ENCODE measurements around the gene TSPAN1.

The TSPAN1 gene

GRCh38 chr1:46199233-46199749, 24.4 kb downstream of the TSPAN1 start:
- Histone ChIP-seq H3K9ac (ENCODE audit: low read length) (no peak overlapping the region), H3K36me3 (ENCODE audit: control insufficient read depth, insufficient read depth, low read length) (peaks cover 8% of the 10 kb centered on the region; the same call in 1 of the 2 replicates), H3K4me3 (ENCODE audit: low read depth, low read length) (peak overlapping the region; percentile 81; the same call in 1 of the 2 replicates), H3K27ac (ENCODE audit: low read depth, low read length) (no peak overlapping the region), H3K27me3 (ENCODE audit: control insufficient read depth, insufficient read depth, low read length) (no peaks in the 10 kb centered on the region), H3K4me1 (ENCODE audit: control insufficient read depth, insufficient read depth, low read length) (peaks cover 12% of the 10 kb centered on the region), H3K9me3 (ENCODE audit: control insufficient read depth, insufficient read depth, low read depth, low read length) (no peaks in the 10 kb centered on the region)

- H3K9me3 ChIP-seq (ENCODE audit: control insufficient read depth, insufficient read depth, low read depth, low read length): no peaks in the 10 kb centered on the region
- no peaks in the 10 kb centered on the region for H3K27me3 ChIP-seq (ENCODE audit: control insufficient read depth, insufficient read depth, low read length)
- H3K36me3 ChIP-seq (ENCODE audit: control insufficient read depth, insufficient read depth, low read length): no peaks in the 10 kb centered on the region
- H3K4me3 ChIP-seq (ENCODE audit: low read depth, low read length): peak overlapping the region; percentile 94
- H3K27ac ChIP-seq (ENCODE audit: low read depth, low read length): no peak overlapping the region
- H3K4me1 ChIP-seq (ENCODE audit: control insufficient read depth, insufficient read depth, low read length): peaks cover 17% of the 10 kb centered on the region
- peak overlapping the region; percentile 63 for H3K9ac ChIP-seq (ENCODE audit: low read length)
These were observed 29.0 kb downstream of the TSPAN1 start for GRCh38 chr1:46203738-46204405.

GRCh38 chr1:46204406-46204742, 29.5 kb downstream of the TSPAN1 start:
- Histone ChIP-seq H3K36me3 (ENCODE audit: control insufficient read depth, insufficient read depth, low read length) (no peaks in the 10 kb centered on the region), H3K4me1 (ENCODE audit: control insufficient read depth, insufficient read depth, low read length) (peaks cover 14% of the 10 kb centered on the region), H3K27me3 (ENCODE audit: control insufficient read depth, insufficient read depth, low read length) (no peaks in the 10 kb centered on the region), H3K9ac (ENCODE audit: low read length) (no peak overlapping the region), H3K4me3 (ENCODE audit: low read depth, low read length) (peak overlapping the region; percentile 94), H3K9me3 (ENCODE audit: control insufficient read depth, insufficient read depth, low read depth, low read length) (no peaks in the 10 kb centered on the region), H3K27ac (ENCODE audit: low read depth, low read length) (no peak overlapping the region)

GRCh38 chr1:46205141-46205540, 30.3 kb downstream of the TSPAN1 start:
- Histone ChIP-seq H3K27me3 (ENCODE audit: control insufficient read depth, insufficient read depth, low read length) (no peaks in the 10 kb centered on the region), H3K9ac (ENCODE audit: low read length) (no peak overlapping the region), H3K27ac (ENCODE audit: low read depth, low read length) (no peak overlapping the region)

GRCh38 chr1:46205791-46206190, 30.9 kb downstream of the TSPAN1 start:
- Histone ChIP-seq H3K4me3 (ENCODE audit: low read depth, low read length) (no peak overlapping the region), H3K9me3 (ENCODE audit: control insufficient read depth, insufficient read depth, low read depth, low read length) (no peaks in the 10 kb centered on the region), H3K9ac (ENCODE audit: low read length) (no peak overlapping the region), H3K27ac (ENCODE audit: low read depth, low read length) (no peak overlapping the region), H3K4me1 (ENCODE audit: control insufficient read depth, insufficient read depth, low read length) (peaks cover 14% of the 10 kb centered on the region), H3K36me3 (ENCODE audit: control insufficient read depth, insufficient read depth, low read length) (no peaks in the 10 kb centered on the region), H3K27me3 (ENCODE audit: control insufficient read depth, insufficient read depth, low read length) (no peaks in the 10 kb centered on the region)

More at GRCh38 chr1:46205141-46205540, 30.3 kb downstream of the TSPAN1 start:
- H3K4me1 ChIP-seq (ENCODE audit: control insufficient read depth, insufficient read depth, low read length): peaks cover 14% of the 10 kb centered on the region
- H3K36me3 ChIP-seq (ENCODE audit: control insufficient read depth, insufficient read depth, low read length): no peaks in the 10 kb centered on the region
- H3K9me3 ChIP-seq (ENCODE audit: control insufficient read depth, insufficient read depth, low read depth, low read length): no peaks in the 10 kb centered on the region
- H3K4me3 ChIP-seq (ENCODE audit: low read depth, low read length): no peak overlapping the region

GRCh38 chr1:46206399-46206798, 31.5 kb downstream of the TSPAN1 start:
- H3K9ac ChIP-seq (ENCODE audit: low read length): no peak overlapping the region
- H3K4me3 ChIP-seq (ENCODE audit: low read depth, low read length): no peak overlapping the region
- no peaks in the 10 kb centered on the region for H3K27me3 ChIP-seq (ENCODE audit: control insufficient read depth, insufficient read depth, low read length)
- H3K9me3 ChIP-seq (ENCODE audit: control insufficient read depth, insufficient read depth, low read depth, low read length): no peaks in the 10 kb centered on the region
- H3K27ac ChIP-seq (ENCODE audit: low read depth, low read length): no peak overlapping the region
- peaks cover 14% of the 10 kb centered on the region for H3K4me1 ChIP-seq (ENCODE audit: control insufficient read depth, insufficient read depth, low read length)
- no peaks in the 10 kb centered on the region for H3K36me3 ChIP-seq (ENCODE audit: control insufficient read depth, insufficient read depth, low read length)

- H3K4me1 ChIP-seq (ENCODE audit: control insufficient read depth, insufficient read depth, low read length): peaks cover 4% of the 10 kb centered on the region; the same call in 1 of the 2 replicates
- no peak overlapping the region for H3K4me3 ChIP-seq (ENCODE audit: low read depth, low read length)
- no peaks in the 10 kb centered on the region for H3K36me3 ChIP-seq (ENCODE audit: control insufficient read depth, insufficient read depth, low read length)
- H3K9me3 ChIP-seq (ENCODE audit: control insufficient read depth, insufficient read depth, low read depth, low read length): no peaks in the 10 kb centered on the region
- H3K9ac ChIP-seq (ENCODE audit: low read length): no peak overlapping the region
- no peaks in the 10 kb centered on the region for H3K27me3 ChIP-seq (ENCODE audit: control insufficient read depth, insufficient read depth, low read length)
- H3K27ac ChIP-seq (ENCODE audit: low read depth, low read length): no peak overlapping the region
These were observed 35.7 kb downstream of the TSPAN1 start for GRCh38 chr1:46210561-46210960.

- Histone ChIP-seq H3K4me1 (ENCODE audit: control insufficient read depth, insufficient read depth, low read length) (no peaks in the 10 kb centered on the region; the same call in 1 of the 2 replicates), H3K27ac (ENCODE audit: low read depth, low read length) (no peak overlapping the region), H3K9ac (ENCODE audit: low read length) (no peak overlapping the region), H3K4me3 (ENCODE audit: low read depth, low read length) (no peak overlapping the region), H3K9me3 (ENCODE audit: control insufficient read depth, insufficient read depth, low read depth, low read length) (no peaks in the 10 kb centered on the region), H3K27me3 (ENCODE audit: control insufficient read depth, insufficient read depth, low read length) (no peaks in the 10 kb centered on the region), H3K36me3 (ENCODE audit: control insufficient read depth, insufficient read depth, low read length) (no peaks in the 10 kb centered on the region)
These were observed 36.2 kb downstream of the TSPAN1 start for GRCh38 chr1:46211051-46211450.

GRCh38 chr1:46215504-46215903, 40.6 kb downstream of the TSPAN1 start:
- H3K27ac ChIP-seq (ENCODE audit: low read depth, low read length): no peak overlapping the region
- H3K27me3 ChIP-seq (ENCODE audit: control insufficient read depth, insufficient read depth, low read length): no peaks in the 10 kb centered on the region
- H3K4me1 ChIP-seq (ENCODE audit: control insufficient read depth, insufficient read depth, low read length): no peaks in the 10 kb centered on the region; the same call in 1 of the 2 replicates
- no peaks in the 10 kb centered on the region for H3K36me3 ChIP-seq (ENCODE audit: control insufficient read depth, insufficient read depth, low read length)
- no peak overlapping the region for H3K4me3 ChIP-seq (ENCODE audit: low read depth, low read length)
- no peak overlapping the region for H3K9ac ChIP-seq (ENCODE audit: low read length)
- no peaks in the 10 kb centered on the region for H3K9me3 ChIP-seq (ENCODE audit: control insufficient read depth, insufficient read depth, low read depth, low read length)

GRCh38 chr1:46218443-46218842, 43.6 kb downstream of the TSPAN1 start:
- peaks cover 14% of the 10 kb centered on the region for H3K4me1 ChIP-seq (ENCODE audit: control insufficient read depth, insufficient read depth, low read length)
- no peak overlapping the region for H3K4me3 ChIP-seq (ENCODE audit: low read depth, low read length)
- H3K36me3 ChIP-seq (ENCODE audit: control insufficient read depth, insufficient read depth, low read length): no peaks in the 10 kb centered on the region
- H3K27me3 ChIP-seq (ENCODE audit: control insufficient read depth, insufficient read depth, low read length): no peaks in the 10 kb centered on the region
- no peak overlapping the region for H3K9ac ChIP-seq (ENCODE audit: low read length)
- H3K9me3 ChIP-seq (ENCODE audit: control insufficient read depth, insufficient read depth, low read depth, low read length): no peaks in the 10 kb centered on the region
- no peak overlapping the region for H3K27ac ChIP-seq (ENCODE audit: low read depth, low read length)

GRCh38 chr1:46219551-46220520, 44.9 kb downstream of the TSPAN1 start:
- no peaks in the 10 kb centered on the region for H3K9me3 ChIP-seq (ENCODE audit: control insufficient read depth, insufficient read depth, low read depth, low read length)
- no peak overlapping the region for H3K9ac ChIP-seq (ENCODE audit: low read length)
- no peaks in the 10 kb centered on the region for H3K36me3 ChIP-seq (ENCODE audit: control insufficient read depth, insufficient read depth, low read length)
- H3K4me1 ChIP-seq (ENCODE audit: control insufficient read depth, insufficient read depth, low read length): peaks cover 24% of the 10 kb centered on the region
- no peaks in the 10 kb centered on the region for H3K27me3 ChIP-seq (ENCODE audit: control insufficient read depth, insufficient read depth, low read length)
- H3K4me3 ChIP-seq (ENCODE audit: low read depth, low read length): no peak overlapping the region
- no peak overlapping the region for H3K27ac ChIP-seq (ENCODE audit: low read depth, low read length)
